ENCODE data around the gene NPPA. TPM values are rescaled to one million over a fixed set of nuclear protein-coding genes. Genes with fewer than 3 reads are reported as not detected.

The NPPA gene
- total and polyA plus RNA-seq, 8 donors: 0.51 to 2.7 (median 1.2) TPM

GRCh38 chr1:11869104-11869503, 21.5 kb upstream of the NPPA start:
- Histone ChIP-seq H3K27ac (no peak overlapping the region), H3K4me1 (no peaks in the 10 kb centered on the region), H3K4me3 (no peak overlapping the region), H3K27me3 (peaks cover 0 to 25% of the 10 kb centered on the region in 2 donors), H3K36me3 (no peaks in the 10 kb centered on the region), H3K9me3 (no peaks in the 10 kb centered on the region)
- no peak for TF ChIP-seq CTCF (IDR thresholded peaks at IDR 0.05)
- no peak for DNase-seq
- ATAC-seq: no peak
- intact Hi-C loops (cut with DNase I): no loop called here

GRCh38 chr1:11868331-11868980, 20.9 kb upstream of the NPPA start:
- Histone ChIP-seq H3K9me3 (no peaks in the 10 kb centered on the region), H3K27me3 (peaks cover 0 to 25% of the 10 kb centered on the region in 2 donors), H3K27ac (no peak overlapping the region), H3K4me3 (no peak overlapping the region), H3K4me1 (no peaks in the 10 kb centered on the region), H3K36me3 (no peaks in the 10 kb centered on the region)
- ATAC-seq (no peak), DNase-seq (peak in 1 of 4 donors; percentile 13)
- intact Hi-C loops (cut with DNase I): no loop called here
- no peak for TF ChIP-seq CTCF (IDR thresholded peaks at IDR 0.05)

GRCh38 chr1:11862890-11863289, 15.3 kb upstream of the NPPA start:
- Histone ChIP-seq H3K27me3 (peaks cover 26 to 53% of the 10 kb centered on the region in 2 donors), H3K36me3 (no peaks in the 10 kb centered on the region), H3K27ac (no peak overlapping the region), H3K4me1 (no peaks in the 10 kb centered on the region), H3K4me3 (no peak overlapping the region), H3K9me3 (no peaks in the 10 kb centered on the region)
- intact Hi-C loops (cut with DNase I): no loop called here
- ATAC-seq (no peak), DNase-seq (peak in 1 of 4 donors; percentile 6)
- no peak for TF ChIP-seq CTCF (IDR thresholded peaks at IDR 0.05)

GRCh38 chr1:11860587-11860986, 13.0 kb upstream of the NPPA start:
- Histone ChIP-seq H3K4me3 (no peak overlapping the region), H3K36me3 (no peaks in the 10 kb centered on the region), H3K27ac (no peak overlapping the region), H3K27me3 (peaks cover 28 to 76% of the 10 kb centered on the region in 2 donors), H3K9me3 (no peaks in the 10 kb centered on the region), H3K4me1 (no peaks in the 10 kb centered on the region)
- DNase-seq (no peak), ATAC-seq (no peak)
- intact Hi-C loops (cut with DNase I): no loop called here
- no peak for TF ChIP-seq CTCF (IDR thresholded peaks at IDR 0.05)

- no peak for ATAC-seq
- H3K36me3 ChIP-seq: no peaks in the 10 kb centered on the region
- TF ChIP-seq CTCF (IDR thresholded peaks at IDR 0.05): no peak
- H3K4me3 ChIP-seq: no peak overlapping the region
- H3K9me3 ChIP-seq: no peaks in the 10 kb centered on the region
- DNase-seq: no peak
- H3K4me1 ChIP-seq: no peaks in the 10 kb centered on the region
- no peak overlapping the region for H3K27ac ChIP-seq
- peaks cover 28 to 81% of the 10 kb centered on the region in 2 donors for H3K27me3 ChIP-seq
- intact Hi-C loops (cut with DNase I): no loop called here
Measured at GRCh38 chr1:11860083-11860482, 12.5 kb upstream of the NPPA start.

Measured in left lung (tissue), 10 donors.